G401.6 (cell line): Measurements from ENCODE around the gene HDAC11.
"Not testable (repeated sequence)": the region's sequence is repeated elsewhere in the genome, so short reads cannot be mapped to it uniquely, and the experiment has no call there.

Source experiments
- FAIRE-seq: peaks from 2 replicates; lab custom pipeline; 2012; peaks lifted over from hg19 to GRCh38; lab: Jason Lieb, UNC

The HDAC11 gene

DNA sequence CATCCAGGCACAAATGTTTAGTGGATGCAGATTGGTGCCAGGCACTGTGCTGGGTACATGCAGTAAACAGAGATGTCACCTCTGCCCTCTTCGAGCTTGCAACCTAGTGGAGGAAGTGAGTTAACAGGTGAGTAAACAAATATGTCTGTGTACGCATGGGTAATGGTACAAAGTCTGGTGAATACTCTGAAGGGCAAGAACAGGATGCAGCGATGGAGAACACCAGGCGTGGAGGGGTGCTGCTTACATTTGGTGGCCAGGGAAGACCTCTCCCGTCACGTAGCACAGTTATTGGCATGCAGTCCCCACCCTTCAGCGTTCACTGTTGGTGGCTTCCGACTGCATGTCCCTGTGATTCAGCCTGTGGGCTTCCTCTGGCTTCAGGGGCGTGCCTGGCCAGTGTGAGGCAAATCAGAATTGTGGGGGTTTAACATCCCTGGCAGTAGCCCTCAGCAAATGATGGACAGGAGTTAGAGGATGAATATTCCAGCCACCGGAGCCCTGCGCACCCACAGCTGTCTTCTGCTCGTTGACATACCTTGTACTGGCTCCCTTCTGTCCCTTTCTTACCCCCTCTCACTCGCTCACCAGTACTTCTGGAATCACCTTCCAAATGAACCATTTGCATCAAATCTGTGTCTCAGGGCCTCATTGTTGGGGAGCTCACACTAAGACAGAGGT is 9.1 kb upstream of the HDAC11 start:
- no peak for FAIRE-seq

DNA sequence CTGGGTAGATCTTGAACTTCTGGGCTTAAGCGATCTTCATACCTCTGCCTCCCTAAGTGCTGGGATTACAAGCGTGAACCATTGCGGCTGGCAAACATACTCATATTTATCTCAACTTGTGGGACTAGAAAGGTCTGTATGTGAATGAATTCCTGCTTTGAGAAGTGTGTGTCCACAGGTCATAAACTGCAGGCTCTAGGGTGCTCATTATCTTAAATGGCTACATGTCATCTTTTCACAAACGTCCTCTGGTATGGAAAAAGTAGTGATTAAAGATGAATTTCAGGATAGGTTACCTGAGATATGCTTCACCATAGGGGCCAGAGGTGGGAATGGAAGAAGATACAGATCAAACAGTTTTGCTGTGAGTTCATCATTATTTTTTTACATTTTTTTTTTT is 7.8 kb upstream of the HDAC11 start:
- no peak for FAIRE-seq

DNA sequence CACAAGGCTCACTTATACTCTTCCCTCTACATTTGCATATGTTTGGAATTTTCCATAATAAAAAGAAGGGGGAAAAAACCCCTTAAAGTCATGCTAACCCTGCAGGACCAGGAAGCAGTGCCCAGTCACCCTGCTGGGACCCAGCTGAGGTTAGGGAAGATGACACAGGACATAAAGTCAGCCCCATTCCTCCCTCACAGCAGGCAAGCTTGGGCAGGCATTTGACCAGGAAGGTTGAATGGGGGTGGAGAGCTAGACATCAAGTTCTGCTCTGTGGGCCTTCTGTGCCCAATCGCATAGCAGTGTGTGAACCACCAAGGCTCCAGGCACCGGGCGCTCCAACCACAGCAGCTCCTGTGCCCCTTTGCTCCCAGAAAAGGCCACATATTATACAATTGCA is 7.1 kb upstream of the HDAC11 start:
- no peak for FAIRE-seq

DNA sequence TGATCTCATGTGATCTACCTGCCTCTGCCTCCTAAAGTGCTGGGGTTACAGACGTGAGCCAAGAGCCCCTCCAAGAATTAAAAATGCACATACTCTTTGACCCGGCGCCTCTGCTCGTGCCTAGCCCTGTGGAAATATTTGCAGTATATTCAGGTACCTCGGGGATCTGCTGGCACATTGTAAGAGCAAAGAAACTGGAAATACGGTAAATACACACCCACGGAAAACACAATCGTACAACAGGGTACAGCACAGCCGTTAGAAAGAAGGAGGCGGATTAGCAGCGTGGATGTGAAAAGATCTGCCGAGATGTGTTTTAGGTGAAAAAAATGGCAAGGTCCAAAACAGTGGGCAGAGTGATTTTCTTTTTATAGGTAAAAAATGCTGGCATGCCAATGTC is 6.1 kb upstream of the HDAC11 start:
- no peak for FAIRE-seq

GRCh38 chr3:13474776-13475303 is 5.3 kb upstream of the HDAC11 start:
- no peak for FAIRE-seq

GRCh38 chr3:13475871-13476590 is 4.1 kb upstream of the HDAC11 start:
- FAIRE-seq: no peak

DNA sequence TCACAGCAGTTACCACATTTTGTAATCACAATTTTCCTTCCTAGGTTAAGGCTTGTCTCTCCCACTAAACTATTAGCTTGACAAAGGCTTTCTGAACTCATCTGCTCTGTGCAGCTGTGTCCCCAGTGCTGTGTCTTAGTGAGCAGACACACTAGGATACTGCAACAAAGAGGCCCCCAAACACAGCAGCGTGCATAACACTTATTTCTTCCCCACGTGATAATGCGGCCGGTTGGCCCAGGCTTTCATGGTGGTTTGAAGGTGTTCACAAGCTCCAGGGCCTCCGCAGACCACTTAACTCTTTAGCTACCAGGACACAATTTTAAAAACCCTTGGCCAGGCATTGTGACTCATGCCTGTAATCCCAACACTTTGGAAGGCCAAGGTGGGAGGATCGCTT is 2.2 kb upstream of the HDAC11 start:
- FAIRE-seq: no peak

GRCh38 chr3:13479332-13479581 is 849 bp upstream of the HDAC11 start:
- FAIRE-seq: no peak

- no peak for FAIRE-seq
Observed at GRCh38 chr3:13480340-13481318, 523 bp downstream of the HDAC11 start.

GRCh38 chr3:13482106-13482690 is 2.1 kb downstream of the HDAC11 start:
- no peak for FAIRE-seq

DNA sequence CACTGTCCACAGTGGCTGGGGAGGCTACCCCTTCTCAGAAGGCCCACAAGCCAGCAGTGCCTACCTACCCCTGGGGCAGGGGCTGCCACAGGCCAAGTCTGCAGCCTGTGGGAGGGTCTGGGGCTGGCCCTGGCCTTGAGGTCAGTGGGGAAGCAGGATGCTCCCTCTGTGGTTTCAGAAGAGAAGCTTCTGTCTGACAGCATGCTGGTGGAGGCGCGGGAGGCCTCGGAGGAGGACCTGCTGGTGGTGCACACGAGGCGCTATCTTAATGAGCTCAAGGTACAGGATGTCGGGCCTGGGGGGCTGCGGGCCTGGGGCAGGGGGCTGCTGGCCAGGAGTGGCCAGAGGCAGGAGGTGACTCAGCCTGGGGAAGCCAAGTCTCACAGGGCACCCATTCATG is 3.2 kb downstream of the HDAC11 start:
- no peak for FAIRE-seq

GRCh38 chr3:13483988-13484695 is 4.0 kb downstream of the HDAC11 start:
- FAIRE-seq: no peak

DNA sequence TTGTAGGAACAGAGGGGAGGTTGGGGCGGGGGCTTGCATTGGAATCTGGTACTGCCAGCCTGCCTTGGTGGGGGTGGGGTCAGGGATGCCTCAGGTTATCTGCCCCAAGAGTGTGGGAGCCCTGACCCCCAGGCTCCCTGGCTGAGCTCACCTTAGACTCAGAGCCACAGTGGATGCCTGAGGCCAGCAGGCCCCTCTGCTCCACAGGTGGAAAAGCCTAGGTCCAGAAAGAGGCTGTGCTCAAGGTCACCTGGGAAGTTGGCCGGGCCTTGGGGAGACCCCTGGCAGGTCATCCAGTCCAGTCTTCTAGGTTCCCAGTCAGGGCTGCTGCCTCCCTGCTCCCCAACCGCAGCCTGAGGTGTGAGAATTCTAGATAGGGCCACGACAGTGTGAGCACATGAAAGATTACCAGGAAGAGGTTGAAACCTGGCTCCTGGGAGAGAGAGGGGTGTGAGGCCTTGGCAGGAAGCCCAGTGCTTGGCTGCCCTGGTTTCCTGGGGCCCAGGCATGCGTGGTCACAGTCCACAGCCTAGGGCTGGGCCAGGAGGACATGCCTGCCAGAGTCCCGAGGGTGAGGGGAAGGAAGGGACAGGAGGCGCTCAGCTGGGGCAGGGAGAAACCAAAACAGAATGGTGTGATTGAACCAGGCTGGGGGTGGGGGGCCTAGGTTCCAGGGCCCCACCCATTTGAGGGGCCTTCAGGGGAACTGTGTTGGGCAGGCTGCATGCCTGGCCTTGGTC is 4.9 kb downstream of the HDAC11 start:
- FAIRE-seq: no peak

DNA sequence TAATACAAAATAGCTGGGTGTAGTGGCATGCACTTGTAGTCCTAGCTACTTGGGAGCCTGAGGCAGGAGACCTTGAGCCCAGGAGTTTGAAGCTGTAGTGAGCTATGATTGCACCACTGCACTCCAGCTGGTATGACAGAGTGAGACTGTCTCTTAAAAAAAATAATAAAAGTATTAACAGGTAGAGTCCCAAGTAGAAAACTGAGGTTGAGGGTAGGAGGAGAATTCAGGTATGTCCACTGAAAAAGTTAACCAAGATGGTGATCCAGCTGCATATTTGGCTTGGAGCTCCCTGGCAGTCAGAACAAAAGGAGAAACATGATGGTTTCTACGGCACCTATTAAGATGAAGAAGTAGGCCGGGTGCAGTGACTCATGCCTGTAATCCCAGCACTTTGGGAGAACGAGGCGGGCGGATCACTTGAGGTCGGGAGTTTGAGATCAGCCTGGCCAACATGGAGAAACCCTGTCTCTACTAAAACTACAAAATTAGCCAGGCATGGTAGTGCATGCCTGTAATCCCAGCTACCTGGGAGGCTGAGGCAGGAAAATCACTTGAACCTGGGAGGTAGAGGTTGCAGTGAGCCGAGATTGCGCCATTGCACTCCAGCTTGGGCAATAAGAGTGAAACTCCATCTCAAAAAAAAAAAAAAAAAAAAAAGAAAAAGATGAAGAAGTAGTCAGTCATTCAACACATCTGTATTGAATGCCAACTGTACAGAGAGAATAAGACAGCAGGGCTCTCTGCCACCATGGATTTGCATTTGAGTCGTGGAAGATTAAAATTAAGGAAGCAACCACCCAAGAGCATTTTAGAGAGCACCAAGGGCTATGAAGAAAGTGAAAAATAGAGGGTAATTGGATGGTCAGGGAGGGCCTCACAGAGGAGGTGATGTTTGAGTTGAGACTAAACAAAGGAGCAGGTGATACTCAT is 5.8 kb downstream of the HDAC11 start:
- FAIRE-seq: not testable (repeated sequence)

- FAIRE-seq: no peak
Observed at GRCh38 chr3:13487403-13487802, 7.3 kb downstream of the HDAC11 start.

DNA sequence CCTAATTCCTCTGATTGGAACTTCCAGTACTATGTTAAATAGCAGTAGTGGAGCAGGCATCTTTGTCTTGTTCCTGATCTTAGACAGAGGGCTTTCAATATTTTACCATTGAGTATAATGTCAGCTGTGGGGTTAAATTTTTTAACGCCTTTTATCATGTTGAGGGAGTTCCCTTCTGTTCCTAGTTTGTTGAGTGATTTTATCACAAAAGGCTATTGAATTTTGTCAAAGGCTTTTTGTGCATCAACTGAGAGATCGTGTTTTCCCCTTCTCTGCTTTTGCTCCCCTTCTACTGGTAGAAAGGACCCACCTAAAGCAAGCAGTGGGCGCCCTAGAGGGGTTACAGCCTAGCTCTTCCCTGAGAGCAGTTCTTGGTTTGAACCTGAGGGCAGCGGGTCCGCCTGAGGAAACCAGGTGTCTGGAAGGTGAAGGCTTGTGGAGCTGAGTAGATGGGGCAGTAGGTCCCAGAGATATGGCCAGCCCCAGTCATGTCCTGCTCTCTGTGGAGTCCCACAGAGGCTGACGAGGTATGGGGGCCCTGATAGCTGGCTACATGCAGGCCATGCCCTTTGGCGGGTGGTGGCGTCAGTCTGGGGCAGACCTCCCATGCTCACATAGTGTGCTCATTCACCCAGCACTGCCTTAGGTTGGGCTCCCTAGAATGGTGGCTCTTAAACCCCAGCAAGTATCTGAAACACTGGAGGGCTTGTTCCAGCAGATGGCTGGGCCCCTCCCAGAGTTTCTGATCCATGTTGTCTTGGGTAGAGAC is 11.3 kb downstream of the HDAC11 start:
- FAIRE-seq: no peak

DNA sequence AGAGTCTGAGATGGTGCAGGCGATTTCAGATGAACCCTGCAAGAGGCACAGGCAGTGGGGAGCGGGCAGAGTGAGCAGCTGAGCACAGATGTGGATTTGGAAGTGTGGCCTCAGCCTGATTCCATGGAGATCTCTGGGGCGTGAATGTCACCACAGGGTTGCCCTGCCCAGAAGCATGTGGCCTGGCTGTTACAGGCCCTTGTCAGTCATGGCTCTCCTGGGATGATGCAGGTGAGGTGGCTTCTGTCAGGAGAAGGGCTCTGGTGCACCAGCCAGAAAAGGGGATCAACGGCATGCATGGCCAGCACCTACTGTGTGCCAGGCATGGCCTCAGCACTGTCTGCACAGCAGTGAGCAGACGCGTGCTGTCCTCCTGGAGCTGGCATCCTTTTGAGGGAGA is 11.9 kb downstream of the HDAC11 start:
- FAIRE-seq: no peak

DNA sequence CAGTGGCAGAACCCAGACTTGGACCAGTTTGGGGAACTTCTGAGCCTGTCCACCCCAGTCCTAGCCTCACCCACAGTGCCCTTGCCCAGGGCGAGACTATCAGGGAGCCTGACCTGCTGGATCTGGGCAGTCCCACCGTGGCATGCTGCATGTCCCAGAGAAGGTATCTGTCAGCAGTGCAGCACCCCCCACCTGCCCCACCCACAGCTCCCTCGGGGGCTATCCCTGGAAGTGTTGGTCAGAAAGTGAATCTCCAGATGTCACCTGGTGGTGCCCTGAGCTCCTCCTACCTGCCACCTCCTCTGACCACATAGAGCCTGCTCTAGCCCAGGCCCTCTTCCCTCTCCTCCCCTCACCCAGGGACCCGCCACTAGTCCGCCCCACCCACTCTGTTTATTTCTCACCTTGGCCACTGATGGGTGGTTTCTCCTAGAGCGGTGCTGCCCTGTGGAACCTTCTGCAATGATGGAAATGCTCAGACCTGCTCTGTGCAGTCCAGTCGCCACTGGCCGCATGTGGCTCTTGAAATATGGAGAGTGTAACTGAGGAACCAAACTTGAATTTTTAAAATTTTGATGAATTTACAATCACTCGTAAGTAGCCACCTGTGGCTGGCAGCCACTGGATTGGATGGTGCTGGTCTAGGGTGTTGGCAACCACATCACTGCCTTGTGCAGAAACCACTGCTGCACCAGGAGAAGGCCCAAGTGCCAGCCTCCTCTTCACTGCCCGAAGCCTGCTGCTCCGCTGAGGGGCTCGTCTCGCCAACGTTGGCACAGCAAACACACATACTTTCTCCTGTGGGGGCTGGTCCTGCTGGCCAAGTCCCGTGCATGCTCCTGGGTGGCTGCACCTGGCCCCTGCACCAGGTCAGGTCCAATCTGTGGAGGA is 13.1 kb downstream of the HDAC11 start:
- no peak for FAIRE-seq
